Heart right ventricle (tissue), 16 donors: Measurements from ENCODE around the gene SYNDIG1. TPM values are rescaled to one million over a fixed set of nuclear protein-coding genes. Genes with fewer than 3 reads are reported as not detected.
A peak's percentile ranks its signal among the peaks of the same experiment; 100 is the strongest.

Experiments used
- ATAC-seq, 8 donors: fragments of 200-7000 bp; cut with Tn5 transposase; one replicate each; pipeline ENCODE4 v1.9.1; 2020; ENCODE audit warnings: mild to moderate bottlenecking in 8 of 8, moderate library complexity in 8 of 8, moderate number of reproducible peaks in 1 of 8
- DNase-seq, 2 donors: peaks; one replicate each; pipeline ENCODE4 v3.0.0-alpha.2; 2020
- H3K27ac ChIP-seq, 10 donors: fragments of 200-600 bp; sonication (generic) in 2 of 10; one replicate each; pipeline versions ENCODE4 v1.5.0 to v1.8.0; 2020 to 2022; ENCODE audit warnings: mild to moderate bottlenecking in 3 of 10
- H3K27me3 ChIP-seq, 7 donors: fragments of 200-600 bp; one replicate each; pipeline ENCODE4 v1.8.0; 2021 to 2022; ENCODE audit warnings: mild to moderate bottlenecking in 2 of 7
- H3K36me3 ChIP-seq, 9 donors: fragments of 200-600 bp; sonication (generic) in 1 of 9; one replicate each; pipeline versions ENCODE4 v1.5.0 to v1.8.0; 2020 to 2022; ENCODE audit warnings: mild to moderate bottlenecking in 2 of 9
- H3K4me1 ChIP-seq, 9 donors: fragments of 200-600 bp; sonication (generic) in 1 of 9; one replicate each; pipeline versions ENCODE4 v1.5.0 to v1.8.0; 2020 to 2022; ENCODE audit warnings: mild to moderate bottlenecking in 4 of 9
- H3K4me3 ChIP-seq, 10 donors: fragments of 200-600 bp; sonication (generic) in 2 of 10; one replicate each; pipeline versions ENCODE4 v1.5.0 to v1.8.0; 2020 to 2022; ENCODE audit warnings: mild to moderate bottlenecking in 7 of 10, moderate library complexity in 2 of 10
- H3K9me3 ChIP-seq, 11 donors: fragments of 200-600 bp in 10 of 11; sonication (generic) in 2 of 11; one replicate each; pipeline versions ENCODE4 v1.5.0 to v1.8.0; 2013 to 2022; ENCODE audit warnings: mild to moderate bottlenecking in 2 of 11, control low read depth in 1 of 11, moderate library complexity in 1 of 11
- CTCF ChIP-seq, 9 donors: fragments of 200-600 bp; sonication (generic) in 2 of 9; IDR thresholded peaks; one replicate each; pipeline versions ENCODE4 v1.5.0 to v1.8.0; 2021 to 2022; ENCODE audit warnings: antibody characterized with exemption in 9 of 9, mild to moderate bottlenecking in 5 of 9, moderate library complexity in 1 of 9
- WGBS, 2 donors: extraction: QIAGEN DNeasy Blood & Tissue Kit; methylation state at CpG; one replicate each; pipeline ENCODE4 v1.1.7; 2013; ENCODE audit warnings: inconsistent platforms in 1 of 2; 5-methylcytosine and 5-hydroxymethylcytosine counted together
- intact Hi-C, 10 donors: fragments of 100-400 bp; cut with DNase I; formaldehyde crosslinking; loops; one replicate each; pipeline versions ENCODE4 v1.11.1 to v1.14.2; 2022
- polyA plus RNA-seq, 2 donors: library from polyadenylated mRNA; stranded (reverse); fragments of 200-250 nt; gene quantifications; one replicate each; pipeline ENCODE4 v1.2.3, GENCODE V29; 2013
- total RNA-seq, 10 donors: library from RNA; stranded (reverse); fragmentation: NEBNext Ultra II Directional in 3 of 10; extraction: Animal tissue kit (Norgen Biotek cat#: 25700) in 3 of 10; gene quantifications; one replicate each; pipeline versions ENCODE4 v1.2.1 to v1.2.4, GENCODE V29; 2021 to 2023
- donor health status: Arrhythmogenic right ventricular cardiomyopathy.
- donor health status: ischemic (EF 13 %, LVEDD 7.1; RV severe dilation, severe dysfunction).
- donor health status: healthy with polysubstance abuse.
- donor health status: DM: no; HTN: yes; CAD: no.
- donor health status: DM: no; HTN: no; CAD: no.
- donor health status: ischemic (EF 25% LVEDD 6.9; RV normal size, moderate dysfunction).
- donor health status: ischemic (EF 25% LVEDD 5.7; RV mildly dilated, moderate dysfunction).
- donor health status: healthy.
- donor health status: DM: yes; HTN: yes; CAD: no.
- donor health status: Ischemic cardiomyopathy.
- donor health status: ischemic (EF 35%, LVEDD 5.7; RV mildly dilated, moderate dysfunction).
- donor health status: nonischemic (EF 11% LVEDD 7.7; RV severe dilation, severe dysfunction).
- donor health status: DM: yes; HTN: yes; CAD: no.
- donor health status: PGD.
- donor health status: ischemic (EF 29% LVEDD 5.4; RV normal size, mild dysfunction).
- donor health status: nonischemic (EF 23%, LVEDD 6.1; RV moderate dilation, normal function).

Gene SYNDIG1
- total and polyA plus RNA-seq, 12 donors = 8.6 to 34.7 (median 19.9) TPM

DNA sequence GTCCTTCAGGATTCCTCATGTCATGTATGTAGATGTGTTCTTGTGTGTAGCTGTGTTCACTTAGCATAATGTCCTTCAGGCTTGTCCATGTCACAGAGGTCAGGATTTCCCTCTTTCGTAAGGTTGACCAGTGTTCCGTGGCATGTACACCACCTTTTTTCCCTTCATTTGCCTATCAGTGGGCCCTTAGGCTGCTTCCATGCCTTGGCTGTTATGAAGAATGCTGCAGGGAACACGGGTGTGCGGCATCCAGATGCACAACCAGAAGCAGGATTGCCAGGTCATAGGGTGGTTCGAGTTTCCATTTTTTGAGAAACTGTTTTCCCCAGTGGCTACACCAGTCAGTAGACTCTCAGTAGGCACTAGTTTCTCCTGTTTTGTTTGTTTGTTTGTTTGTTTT is 29.2 kb downstream of the SYNDIG1 start:
- no peaks in the 10 kb centered on the region for H3K9me3 ChIP-seq
- H3K36me3 ChIP-seq = no peaks in the 10 kb centered on the region
- H3K4me1 ChIP-seq = peaks cover 0 to 29% (median 10%) of the 10 kb centered on the region in 9 donors
- intact Hi-C loops = no loop called here
- no peak for TF ChIP-seq CTCF (IDR thresholded peaks at IDR 0.05)
- DNase-seq (no peak), ATAC-seq (no peak)
- WGBS, 2 donors = 81 to 82% methylated on average over 5 of the region's 5 CpGs
- H3K27ac ChIP-seq = no peak overlapping the region
- H3K4me3 ChIP-seq = no peak overlapping the region
- H3K27me3 ChIP-seq = no peaks in the 10 kb centered on the region

DNA sequence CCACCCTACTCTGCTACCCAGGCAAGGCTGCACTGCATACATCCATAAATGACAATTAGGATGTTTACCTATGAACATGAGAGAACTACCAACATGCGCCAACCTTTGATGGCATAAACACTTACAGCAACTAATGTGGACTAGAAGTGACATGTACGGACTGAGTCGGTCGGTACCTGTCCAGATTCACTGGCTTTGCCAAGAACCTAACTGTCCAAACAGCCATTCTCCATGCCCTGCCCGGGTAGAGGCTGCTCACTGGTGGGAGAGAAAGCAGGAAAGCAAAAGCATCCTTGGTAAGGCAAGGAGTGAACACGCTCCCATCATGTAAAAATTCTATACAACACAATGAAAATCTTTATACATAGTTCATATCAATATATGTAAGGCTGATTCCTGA is 30.0 kb downstream of the SYNDIG1 start:
- Histone ChIP-seq H3K36me3 (no peaks in the 10 kb centered on the region), H3K27ac (no peak overlapping the region), H3K27me3 (no peaks in the 10 kb centered on the region), H3K9me3 (no peaks in the 10 kb centered on the region), H3K4me3 (no peak overlapping the region), H3K4me1 (peaks cover 0 to 37% (median 10%) of the 10 kb centered on the region in 9 donors)
- ATAC-seq = no peak
- 90 to 92% methylated on average over 6 of the region's 6 CpGs for WGBS, 2 donors
- intact Hi-C loops = no loop called here
- DNase-seq = no peak
- no peak for TF ChIP-seq CTCF (IDR thresholded peaks at IDR 0.05)

GRCh38 chr20:24501764-24502556 is 32.5 kb downstream of the SYNDIG1 start:
- ATAC-seq (peak in 4 of 8 donors; percentile 9 to 33 (median 27)), DNase-seq (no peak)
- peaks cover 0 to 62% (median 16%) of the 10 kb centered on the region in 9 donors for H3K4me1 ChIP-seq
- intact Hi-C loops = loop anchor here in 2 of 10 donors (5.0 to 10.0 kb wide), 2 partner anchors 35 to 133 kb away; partner anchors contain the start of gene SYNDIG1 (in 2 of the 2)
- H3K27me3 ChIP-seq = no peaks in the 10 kb centered on the region
- no peaks in the 10 kb centered on the region for H3K9me3 ChIP-seq
- WGBS, 2 donors = 52 to 66% methylated on average over 15 of the region's 15 CpGs
- H3K4me3 ChIP-seq = no peak overlapping the region
- no peak for TF ChIP-seq CTCF (IDR thresholded peaks at IDR 0.05)
- no peaks in the 10 kb centered on the region for H3K36me3 ChIP-seq
- H3K27ac ChIP-seq = peak overlapping the region in 9 of 10 donors; percentile 76 to 98 (median 88)

- no peaks in the 10 kb centered on the region for H3K9me3 ChIP-seq
- H3K27ac ChIP-seq = peak overlapping the region; percentile 76 to 98 (median 88)
- WGBS, 2 donors = 48 to 55% methylated on average over 5 of the region's 5 CpGs
- intact Hi-C loops = loop anchor here in 2 of 10 donors (5.0 to 10.0 kb wide), 2 partner anchors 35 to 132 kb away; partner anchors contain the start of gene SYNDIG1 (in 2 of the 2)
- no peak for DNase-seq
- peaks cover 0 to 66% (median 16%) of the 10 kb centered on the region in 9 donors for H3K4me1 ChIP-seq
- H3K36me3 ChIP-seq = no peaks in the 10 kb centered on the region
- no peak for TF ChIP-seq CTCF (IDR thresholded peaks at IDR 0.05)
- no peak overlapping the region for H3K4me3 ChIP-seq
- peak in 6 of 8 donors; percentile 46 to 65 (median 60) for ATAC-seq
- no peaks in the 10 kb centered on the region for H3K27me3 ChIP-seq
These were observed 33.2 kb downstream of the SYNDIG1 start for GRCh38 chr20:24502661-24503060.
